ENCODE results near the gene DNAJC1.

GRCh38 chr10:21791276-21791675, 212.3 kb downstream of the DNAJC1 start:
- TF ChIP-seq ZNF501 (tag by site-specific recombination; IDR thresholded peaks at IDR 0.05) (no peak), ZNF626 (tag by site-specific recombination; IDR thresholded peaks at IDR 0.05) (no peak), PRDM10 (tag by site-specific recombination; IDR thresholded peaks at IDR 0.05) (no peak), ZNF140 (tag by site-specific recombination; IDR thresholded peaks at IDR 0.05) (no peak), ZBTB11 (tag by site-specific recombination; conservative IDR thresholded peaks at IDR 0.05; ENCODE audit: low read depth) (no peak), ZNF529 (tag by site-specific recombination; IDR thresholded peaks at IDR 0.05; ENCODE audit: insufficient replicate concordance) (no peak), ZNF362 (tag by site-specific recombination; IDR thresholded peaks at IDR 0.05) (no peak), ZNF324 (tag by site-specific recombination; IDR thresholded peaks at IDR 0.05) (no peak), ZNF23 (tag by site-specific recombination; IDR thresholded peaks at IDR 0.05; ENCODE audit: borderline replicate concordance) (no peak), ZNF132 (tag by site-specific recombination; IDR thresholded peaks at IDR 0.05; ENCODE audit: borderline replicate concordance) (no peak)
- TF ChIP-seq, protein P1, sequence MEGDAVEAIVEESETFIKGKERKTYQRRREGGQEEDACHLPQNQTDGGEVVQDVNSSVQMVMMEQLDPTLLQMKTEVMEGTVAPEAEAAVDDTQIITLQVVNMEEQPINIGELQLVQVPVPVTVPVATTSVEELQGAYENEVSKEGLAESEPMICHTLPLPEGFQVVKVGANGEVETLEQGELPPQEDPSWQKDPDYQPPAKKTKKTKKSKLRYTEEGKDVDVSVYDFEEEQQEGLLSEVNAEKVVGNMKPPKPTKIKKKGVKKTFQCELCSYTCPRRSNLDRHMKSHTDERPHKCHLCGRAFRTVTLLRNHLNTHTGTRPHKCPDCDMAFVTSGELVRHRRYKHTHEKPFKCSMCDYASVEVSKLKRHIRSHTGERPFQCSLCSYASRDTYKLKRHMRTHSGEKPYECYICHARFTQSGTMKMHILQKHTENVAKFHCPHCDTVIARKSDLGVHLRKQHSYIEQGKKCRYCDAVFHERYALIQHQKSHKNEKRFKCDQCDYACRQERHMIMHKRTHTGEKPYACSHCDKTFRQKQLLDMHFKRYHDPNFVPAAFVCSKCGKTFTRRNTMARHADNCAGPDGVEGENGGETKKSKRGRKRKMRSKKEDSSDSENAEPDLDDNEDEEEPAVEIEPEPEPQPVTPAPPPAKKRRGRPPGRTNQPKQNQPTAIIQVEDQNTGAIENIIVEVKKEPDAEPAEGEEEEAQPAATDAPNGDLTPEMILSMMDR (tag by site-specific recombination; IDR thresholded peaks at IDR 0.05) = no peak
- TF ChIP-seq, protein P2, sequence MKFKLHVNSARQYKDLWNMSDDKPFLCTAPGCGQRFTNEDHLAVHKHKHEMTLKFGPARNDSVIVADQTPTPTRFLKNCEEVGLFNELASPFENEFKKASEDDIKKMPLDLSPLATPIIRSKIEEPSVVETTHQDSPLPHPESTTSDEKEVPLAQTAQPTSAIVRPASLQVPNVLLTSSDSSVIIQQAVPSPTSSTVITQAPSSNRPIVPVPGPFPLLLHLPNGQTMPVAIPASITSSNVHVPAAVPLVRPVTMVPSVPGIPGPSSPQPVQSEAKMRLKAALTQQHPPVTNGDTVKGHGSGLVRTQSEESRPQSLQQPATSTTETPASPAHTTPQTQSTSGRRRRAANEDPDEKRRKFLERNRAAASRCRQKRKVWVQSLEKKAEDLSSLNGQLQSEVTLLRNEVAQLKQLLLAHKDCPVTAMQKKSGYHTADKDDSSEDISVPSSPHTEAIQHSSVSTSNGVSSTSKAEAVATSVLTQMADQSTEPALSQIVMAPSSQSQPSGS (tag by site-specific recombination; IDR thresholded peaks at IDR 0.05; ENCODE audit: low read depth) = no peak
